Activated CD8-positive, alpha-beta T cell treated with anti-CD3 and anti-CD28 coated beads for 36 hours (primary cell): ENCODE data around the gene VEZT. TPM values are rescaled to one million over a fixed set of nuclear protein-coding genes. Genes with fewer than 3 reads are reported as not detected.

Experiments used
- ATAC-seq: fragments of 200-7000 bp; cut with Tn5 transposase; one replicate; pipeline ENCODE4 v1.10.0; 2021; ENCODE audit warnings: mild to moderate bottlenecking, moderate library complexity
- CTCF ChIA-PET: fragments of 350-600 bp; sonication (Branson Sonifier 250); formaldehyde crosslinking; loops from one replicate; lab custom pipeline; 2021; ENCODE audit warnings: antibody characterized with exemption; lab: Charles Lee
- POLR2A ChIA-PET: fragments of 350-600 bp; sonication (Branson Sonifier 250); formaldehyde crosslinking; loops from one replicate; lab custom pipeline; 2021; ENCODE audit warnings: antibody characterized with exemption; lab: Charles Lee
- DNase-seq: peaks from one replicate; pipeline ENCODE4 v3.0.0-alpha.2; 2020
- H3K27ac Mint-ChIP-seq: one replicate; pipeline ENCODE4 v1.8.0; 2021; ENCODE audit warnings: mild to moderate bottlenecking, mixed read lengths
- H3K27me3 Mint-ChIP-seq: one replicate; pipeline ENCODE4 v1.8.0; 2021; ENCODE audit warnings: mixed read lengths
- H3K36me3 Mint-ChIP-seq: one replicate; pipeline ENCODE4 v1.8.0; 2021; ENCODE audit warnings: low read depth, mixed read lengths
- H3K4me1 Mint-ChIP-seq: one replicate; pipeline ENCODE4 v1.8.0; 2021; ENCODE audit warnings: low read depth, mixed read lengths
- H3K4me3 Mint-ChIP-seq: one replicate; pipeline ENCODE4 v1.8.0; 2021; ENCODE audit warnings: mild to moderate bottlenecking, moderate library complexity, mixed read lengths
- H3K9me3 Mint-ChIP-seq: one replicate; pipeline ENCODE4 v1.8.0; 2021; ENCODE audit warnings: mixed read lengths
- intact Hi-C: fragments of 100-400 bp; cut with micrococcal nuclease; formaldehyde crosslinking; loops from one replicate; pipeline ENCODE4 v1.10.0; 2022
- total RNA-seq, 2 experiments: library from RNA; stranded (reverse); gene quantifications; one replicate each; pipeline ENCODE4 v1.2.3, GENCODE V29; 2021
- TF ChIP-seq, protein P1 (sequence below): fragments of 200-600 bp; IDR thresholded peaks from one replicate; pipeline ENCODE4 v1.8.0; 2022; ENCODE audit warnings: antibody characterized with exemption, mild to moderate bottlenecking

VEZT gene
- total RNA-seq, 2 experiments from 2014 or later: 46.9 to 51.7 TPM

DNA sequence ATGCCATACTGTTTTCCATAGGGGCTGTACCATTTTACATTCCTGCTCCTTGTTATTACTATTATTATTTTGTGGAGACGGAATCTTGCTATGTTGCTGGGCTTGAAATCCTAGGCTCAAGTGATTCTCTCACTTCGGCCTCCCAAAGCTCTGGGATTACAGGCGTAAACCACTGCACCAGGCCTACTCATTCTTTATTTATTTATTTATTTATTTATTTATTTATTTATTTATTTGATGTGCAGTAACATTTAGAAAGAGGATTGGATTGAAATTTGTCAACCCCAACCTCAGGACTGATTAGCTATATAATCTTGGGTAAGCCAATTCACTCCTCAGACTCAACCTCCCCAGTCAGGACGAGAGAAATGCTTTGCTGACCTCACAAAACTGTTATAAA lies 107.9 kb downstream of the VEZT start:
- Mint-ChIP-seq H3K9me3 (no peaks in the 10 kb centered on the region), H3K27ac (no peak overlapping the region), H3K4me1 (no peaks in the 10 kb centered on the region), H3K27me3 (peaks cover 2% of the 10 kb centered on the region), H3K4me3 (no peak overlapping the region), H3K36me3 (no peaks in the 10 kb centered on the region)
- ATAC-seq: no peak
- ChIA-PET CTCF (no interaction called here), POLR2A (no interaction called here)
- intact Hi-C loops: no loop called here
- TF ChIP-seq, protein P1, sequence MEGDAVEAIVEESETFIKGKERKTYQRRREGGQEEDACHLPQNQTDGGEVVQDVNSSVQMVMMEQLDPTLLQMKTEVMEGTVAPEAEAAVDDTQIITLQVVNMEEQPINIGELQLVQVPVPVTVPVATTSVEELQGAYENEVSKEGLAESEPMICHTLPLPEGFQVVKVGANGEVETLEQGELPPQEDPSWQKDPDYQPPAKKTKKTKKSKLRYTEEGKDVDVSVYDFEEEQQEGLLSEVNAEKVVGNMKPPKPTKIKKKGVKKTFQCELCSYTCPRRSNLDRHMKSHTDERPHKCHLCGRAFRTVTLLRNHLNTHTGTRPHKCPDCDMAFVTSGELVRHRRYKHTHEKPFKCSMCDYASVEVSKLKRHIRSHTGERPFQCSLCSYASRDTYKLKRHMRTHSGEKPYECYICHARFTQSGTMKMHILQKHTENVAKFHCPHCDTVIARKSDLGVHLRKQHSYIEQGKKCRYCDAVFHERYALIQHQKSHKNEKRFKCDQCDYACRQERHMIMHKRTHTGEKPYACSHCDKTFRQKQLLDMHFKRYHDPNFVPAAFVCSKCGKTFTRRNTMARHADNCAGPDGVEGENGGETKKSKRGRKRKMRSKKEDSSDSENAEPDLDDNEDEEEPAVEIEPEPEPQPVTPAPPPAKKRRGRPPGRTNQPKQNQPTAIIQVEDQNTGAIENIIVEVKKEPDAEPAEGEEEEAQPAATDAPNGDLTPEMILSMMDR: no peak
- DNase-seq: no peak

GRCh38 chr12:95326445-95326844 lies 108.8 kb downstream of the VEZT start:
- intact Hi-C loops: no loop called here
- Mint-ChIP-seq H3K4me3 (no peak overlapping the region), H3K9me3 (no peaks in the 10 kb centered on the region), H3K27me3 (peaks cover 2% of the 10 kb centered on the region), H3K4me1 (no peaks in the 10 kb centered on the region), H3K36me3 (no peaks in the 10 kb centered on the region), H3K27ac (no peak overlapping the region)
- TF ChIP-seq, protein P1: no peak
- ATAC-seq (no peak), DNase-seq (no peak)
- ChIA-PET POLR2A (interaction anchor here (0.6 kb wide), 1 partner anchor 95 kb away, joined by 3 read pairs; no protein-coding TSS in a partner anchor), CTCF (no interaction called here)

DNA sequence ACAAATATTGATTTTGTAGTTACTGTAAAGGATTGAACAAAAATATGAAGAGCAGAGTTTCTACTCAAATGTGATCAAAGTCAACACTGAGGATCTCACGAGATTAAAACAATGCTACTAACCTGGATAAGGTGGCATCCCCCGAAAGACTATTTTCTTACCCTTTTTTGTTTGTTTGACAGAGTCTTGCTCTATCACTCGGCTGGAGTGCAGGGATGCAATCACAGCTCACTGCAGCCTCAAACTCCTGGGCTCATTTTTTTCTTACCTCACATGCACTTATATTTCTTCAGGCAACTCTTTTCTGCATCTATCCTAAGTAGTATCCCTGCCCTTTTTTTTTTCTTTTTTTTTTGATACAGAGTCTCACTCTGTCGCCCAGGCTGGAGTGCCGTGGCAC lies 109.2 kb downstream of the VEZT start:
- ATAC-seq (no peak), DNase-seq (no peak)
- Mint-ChIP-seq H3K4me3 (no peak overlapping the region), H3K4me1 (no peaks in the 10 kb centered on the region), H3K27ac (no peak overlapping the region), H3K9me3 (no peaks in the 10 kb centered on the region), H3K27me3 (peaks cover 2% of the 10 kb centered on the region), H3K36me3 (no peaks in the 10 kb centered on the region)
- POLR2A ChIA-PET: interaction anchor here (0.6 to 0.7 kb wide), 2 partner anchors 80 to 95 kb away, joined by 3 read pairs; no protein-coding TSS in a partner anchor
- intact Hi-C loops: no loop called here
- TF ChIP-seq, protein P1: no peak
- CTCF ChIA-PET: no interaction called here

DNA sequence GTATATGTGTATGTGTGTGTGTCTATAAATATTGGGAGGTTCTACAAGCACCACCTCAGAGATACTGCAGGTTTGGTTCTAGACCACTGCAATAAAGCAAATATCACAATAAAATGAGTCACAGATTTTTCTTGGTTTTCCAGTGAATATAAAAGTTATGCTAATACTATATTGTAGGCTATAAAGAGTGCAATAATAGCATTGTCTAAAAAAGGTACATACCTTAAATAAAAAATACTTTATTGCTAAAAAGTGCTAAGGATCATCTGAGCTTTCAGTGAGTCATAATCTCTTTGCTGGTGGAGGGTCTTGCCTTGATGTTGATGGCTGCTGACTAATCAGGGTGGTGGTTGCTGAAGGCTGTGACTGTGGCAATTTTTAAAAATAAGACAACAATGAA lies 111.1 kb downstream of the VEZT start:
- no peaks in the 10 kb centered on the region for H3K4me1 Mint-ChIP-seq
- no peak overlapping the region for H3K27ac Mint-ChIP-seq
- ChIA-PET CTCF (no interaction called here), POLR2A (no interaction called here)
- no peaks in the 10 kb centered on the region for H3K27me3 Mint-ChIP-seq
- TF ChIP-seq, protein P1: no peak
- DNase-seq (no peak), ATAC-seq (no peak)
- H3K9me3 Mint-ChIP-seq: no peaks in the 10 kb centered on the region
- intact Hi-C loops: no loop called here
- H3K4me3 Mint-ChIP-seq: no peak overlapping the region
- no peaks in the 10 kb centered on the region for H3K36me3 Mint-ChIP-seq

DNA sequence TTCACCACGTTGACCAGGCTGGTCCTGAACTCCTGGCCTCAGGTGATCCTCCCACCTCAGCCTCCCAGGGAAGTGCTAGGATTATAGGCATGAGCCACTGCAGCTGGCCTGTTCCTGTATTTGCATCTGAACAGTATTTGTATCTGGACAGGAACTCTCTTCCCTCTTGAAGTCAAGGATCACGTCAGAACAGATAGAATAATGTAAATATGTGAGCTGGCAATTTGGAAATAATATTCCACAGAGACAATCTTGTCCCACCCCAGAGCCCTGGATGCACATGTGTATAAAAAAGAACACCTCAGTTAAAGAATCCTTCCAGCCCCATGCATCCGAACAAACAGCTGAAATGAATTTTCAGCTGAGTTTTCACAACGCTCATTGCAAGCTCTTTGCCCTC lies 118.3 kb downstream of the VEZT start:
- Mint-ChIP-seq H3K36me3 (no peaks in the 10 kb centered on the region), H3K27me3 (no peaks in the 10 kb centered on the region), H3K4me3 (no peak overlapping the region), H3K9me3 (no peaks in the 10 kb centered on the region), H3K27ac (no peak overlapping the region), H3K4me1 (peaks cover 4% of the 10 kb centered on the region)
- intact Hi-C loops: no loop called here
- ChIA-PET CTCF (no interaction called here), POLR2A (interaction anchor here (1.7 kb wide), 1 partner anchor 138 kb away, joined by 4 read pairs; the partner anchor contains the start of gene METAP2)
- TF ChIP-seq, protein P1: no peak
- no peak for DNase-seq
- no peak for ATAC-seq
